Thymus (tissue), 11 donors: ENCODE data around the gene GABPB1. TPM values are rescaled to one million over a fixed set of nuclear protein-coding genes. Genes with fewer than 3 reads are reported as not detected.

Experiments
- DNase-seq, 9 donors: peaks; one replicate each; pipeline ENCODE4 v3.0.0-alpha.2; 2013; ENCODE audit warnings: low spot score in 9 of 9, low read depth in 6 of 9, missing footprints in 1 of 9
- H3K27ac ChIP-seq, 2 donors: one replicate each; pipeline ENCODE4 v1.5.1; 2013; ENCODE audit warnings: control low read depth in 1 of 2, low read depth in 1 of 2, low read length in 1 of 2, mild to moderate bottlenecking in 1 of 2, moderate library complexity in 1 of 2
- H3K27me3 ChIP-seq, 2 donors: one replicate each; pipeline ENCODE4 v1.5.1; 2013; ENCODE audit warnings: low read length in 1 of 2; ENCODE audit not compliant: control insufficient read depth in 2 of 2, insufficient read depth in 1 of 2
- H3K36me3 ChIP-seq, 2 donors: one replicate each; pipeline ENCODE4 v1.5.1; 2013; ENCODE audit warnings: low read length in 1 of 2, mild to moderate bottlenecking in 1 of 2, moderate library complexity in 1 of 2; ENCODE audit not compliant: control insufficient read depth in 2 of 2, insufficient read depth in 2 of 2
- H3K4me1 ChIP-seq, 2 donors: one replicate each; pipeline ENCODE4 v1.5.1; 2013; ENCODE audit warnings: low read length in 2 of 2; ENCODE audit not compliant: control insufficient read depth in 2 of 2, insufficient read depth in 2 of 2
- H3K4me3 ChIP-seq, 2 donors: one replicate each; pipeline ENCODE4 v1.5.1; 2013; ENCODE audit warnings: low read length in 2 of 2, control low read depth in 1 of 2, mild to moderate bottlenecking in 1 of 2
- H3K9me3 ChIP-seq, 2 donors: one replicate each; pipeline ENCODE4 v1.5.1; 2013; ENCODE audit warnings: low read length in 1 of 2, mild to moderate bottlenecking in 1 of 2; ENCODE audit not compliant: control insufficient read depth in 2 of 2, insufficient read depth in 1 of 2
- WGBS: extraction: QIAGEN DNeasy Blood & Tissue Kit; methylation state at CpG from one replicate; pipeline ENCODE4 v1.1.7; 2013; 5-methylcytosine and 5-hydroxymethylcytosine counted together
- polyA plus RNA-seq: library from polyadenylated mRNA; stranded (reverse); fragments of 200-250 nt; gene quantifications from one replicate; pipeline ENCODE4 v1.2.3, GENCODE V29; 2013
- total RNA-seq: library from RNA; stranded (reverse); fragments of 120-200 nt; gene quantifications from one replicate; pipeline ENCODE4 v1.2.4, GENCODE V29; 2013
- donor health status: healthy.

Gene GABPB1
- total and polyA plus RNA-seq, 2 donors = 26.5 to 49.5 TPM

- no peaks in the 10 kb centered on the region for H3K9me3 ChIP-seq
- H3K27me3 ChIP-seq = no peaks in the 10 kb centered on the region
- no peak for DNase-seq
- no peak overlapping the region for H3K4me3 ChIP-seq
- 95% methylated on average over 3 of the region's 3 CpGs for WGBS
- peaks cover 2 to 6% of the 10 kb centered on the region in 2 donors for H3K4me1 ChIP-seq
- no peaks in the 10 kb centered on the region for H3K36me3 ChIP-seq
- no peak overlapping the region for H3K27ac ChIP-seq
These were observed 97.1 kb downstream of the GABPB1 start for GRCh38 chr15:50257924-50258323.

GRCh38 chr15:50257332-50257731, 97.7 kb downstream of the GABPB1 start:
- H3K27ac ChIP-seq = no peak overlapping the region
- no peaks in the 10 kb centered on the region for H3K9me3 ChIP-seq
- no peak for DNase-seq
- peaks cover 0 to under 1% of the 10 kb centered on the region in 2 donors for H3K4me1 ChIP-seq
- WGBS = 95% methylated on average over 8 of the region's 8 CpGs
- H3K27me3 ChIP-seq = no peaks in the 10 kb centered on the region
- H3K36me3 ChIP-seq = no peaks in the 10 kb centered on the region
- no peak overlapping the region for H3K4me3 ChIP-seq

- DNase-seq = no peak
- no peak overlapping the region for H3K4me3 ChIP-seq
- H3K36me3 ChIP-seq = no peaks in the 10 kb centered on the region
- no peaks in the 10 kb centered on the region for H3K27me3 ChIP-seq
- H3K27ac ChIP-seq = no peak overlapping the region
- H3K9me3 ChIP-seq = no peaks in the 10 kb centered on the region
- H3K4me1 ChIP-seq = no peaks in the 10 kb centered on the region
- 94% methylated on average over 5 of the region's 5 CpGs for WGBS
These were observed 98.6 kb downstream of the GABPB1 start for GRCh38 chr15:50256188-50257041.

- no peaks in the 10 kb centered on the region for H3K27me3 ChIP-seq
- H3K9me3 ChIP-seq = no peaks in the 10 kb centered on the region
- H3K4me1 ChIP-seq = peaks cover 5 to 9% of the 10 kb centered on the region in 2 donors
- H3K4me3 ChIP-seq = no peak overlapping the region
- no peaks in the 10 kb centered on the region for H3K36me3 ChIP-seq
- no peak overlapping the region for H3K27ac ChIP-seq
- DNase-seq = no peak
- WGBS = 98% methylated on average over 11 of the region's 11 CpGs
These were observed 102.4 kb downstream of the GABPB1 start for GRCh38 chr15:50252556-50252955.

GRCh38 chr15:50251638-50252182, 103.3 kb downstream of the GABPB1 start:
- H3K4me1 ChIP-seq = peaks cover 5 to 12% of the 10 kb centered on the region in 2 donors
- no peaks in the 10 kb centered on the region for H3K36me3 ChIP-seq
- WGBS = 98% methylated on average over 11 of the region's 11 CpGs
- no peaks in the 10 kb centered on the region for H3K9me3 ChIP-seq
- no peaks in the 10 kb centered on the region for H3K27me3 ChIP-seq
- H3K4me3 ChIP-seq = no peak overlapping the region
- no peak for DNase-seq
- no peak overlapping the region for H3K27ac ChIP-seq

- Histone ChIP-seq H3K9me3 (no peaks in the 10 kb centered on the region), H3K4me1 (peaks cover 5 to 12% of the 10 kb centered on the region in 2 donors), H3K36me3 (no peaks in the 10 kb centered on the region), H3K27me3 (no peaks in the 10 kb centered on the region), H3K27ac (no peak overlapping the region), H3K4me3 (no peak overlapping the region)
- 95% methylated on average over 6 of the region's 6 CpGs for whole genome bisulfite sequencing
- DNase-seq = no peak
These were observed 104.1 kb downstream of the GABPB1 start for GRCh38 chr15:50250760-50251394.

- no peaks in the 10 kb centered on the region for H3K36me3 ChIP-seq
- 91% methylated on average over 2 of the region's 2 CpGs for WGBS
- peaks cover 5 to 12% of the 10 kb centered on the region in 2 donors for H3K4me1 ChIP-seq
- no peaks in the 10 kb centered on the region for H3K9me3 ChIP-seq
- no peak overlapping the region for H3K4me3 ChIP-seq
- no peaks in the 10 kb centered on the region for H3K27me3 ChIP-seq
- no peak for DNase-seq
- H3K27ac ChIP-seq = no peak overlapping the region
These were observed 105.3 kb downstream of the GABPB1 start for GRCh38 chr15:50249704-50250103.

- no peak for DNase-seq
- no peaks in the 10 kb centered on the region for H3K27me3 ChIP-seq
- H3K27ac ChIP-seq = no peak overlapping the region
- H3K36me3 ChIP-seq = no peaks in the 10 kb centered on the region
- peaks cover 5 to 12% of the 10 kb centered on the region in 2 donors for H3K4me1 ChIP-seq
- H3K9me3 ChIP-seq = no peaks in the 10 kb centered on the region
- H3K4me3 ChIP-seq = no peak overlapping the region
- WGBS = 68% methylated on average over 4 of the region's 4 CpGs
These were observed 105.9 kb downstream of the GABPB1 start for GRCh38 chr15:50248994-50249582.
